ENCODE results near the gene REEP3. TPM values are rescaled to one million over a fixed set of nuclear protein-coding genes. Genes with fewer than 3 reads are reported as not detected.

REEP3 gene
- total and polyA plus RNA-seq, 2 of the 8 experiments (the other 6 are each of a cell fraction or from before 2014, with no cell fraction given), result 5.8 to 31.5 TPM

- H3K27me3 ChIP-seq (replicated peaks in 1 of 4; ENCODE audit: control insufficient read depth in 3 of 4, extremely low read depth in 1 of 4, insufficient read depth in 3 of 4, low read length in 3 of 4), result no peaks in the 10 kb centered on the region
- FAIRE-seq (no peak), DNase-seq (ENCODE audit: low read depth in 1 of 2, low spot score in 2 of 2) (no peak)
- no peak overlapping the region for H3K4me3 ChIP-seq (ENCODE audit: extremely low read depth in 1 of 4, insufficient read depth in 2 of 4, low read depth in 3 of 4, low read length in 4 of 4)
- WGBS, 2 experiments (ENCODE audit: extremely low coverage in 1 of 2, insufficient coverage in 1 of 2, insufficient read length in 1 of 2, insufficient replicate concordance in 2 of 2, low coverage in 1 of 2, low lambda C conversion rate in 2 of 2, missing lambda C conversion rate in 1 of 2), result 96 to 100% methylated on average over 1 of the region's 1 CpG
- no peaks in the 10 kb centered on the region for H3K23me2 ChIP-seq (ENCODE audit: low read depth, low read length)
- H3K56ac ChIP-seq (replicated peaks; ENCODE audit: insufficient read length, low read depth, low read length), result no peak overlapping the region
- no peak overlapping the region for H2AK5ac ChIP-seq (ENCODE audit: low read depth, low read length)
- no peak overlapping the region for H4K8ac ChIP-seq (ENCODE audit: extremely low read depth, insufficient read depth, low read length)
- no peaks in the 10 kb centered on the region for H3K4me1 ChIP-seq (replicated peaks in 1 of 4; ENCODE audit: control insufficient read depth in 3 of 4, insufficient read depth in 4 of 4, low read length in 3 of 4)
- no peak overlapping the region for H2AFZ ChIP-seq (ENCODE audit: low read length)
- no peaks in the 10 kb centered on the region; a peak in 2 of 8 replicates for H3K36me3 ChIP-seq (ENCODE audit: control insufficient read depth in 2 of 4, insufficient read depth in 4 of 4, low read length in 3 of 4)
- peaks cover 0 to 38% of the 10 kb centered on the region in 2 experiments; a peak in 2 of 4 replicates for H3K79me2 ChIP-seq (ENCODE audit: control insufficient read depth in 1 of 2, insufficient read depth in 2 of 2, low read length in 2 of 2)
- POLR2A ChIA-PET (ENCODE audit: partially characterized antibody), result no interaction called here
- no peak overlapping the region for H3K9ac ChIP-seq (replicated peaks in 1 of 4; ENCODE audit: extremely low read depth in 1 of 4, low read depth in 3 of 4, low read length in 3 of 4)
- peak overlapping the region; percentile 32 for H3K4ac ChIP-seq (replicated peaks; ENCODE audit: insufficient read length, low read depth, low read length)
- H3K23ac ChIP-seq (ENCODE audit: insufficient read length), result peak overlapping the region; percentile 89
- H2BK5ac ChIP-seq (ENCODE audit: low read depth, low read length), result no peak overlapping the region
- no peak overlapping the region for H4K5ac ChIP-seq (ENCODE audit: insufficient read length, low read depth, low read length)
- H3K14ac ChIP-seq (ENCODE audit: insufficient read length), result peak overlapping the region; percentile 69
- no peak overlapping the region for H2BK12ac ChIP-seq (ENCODE audit: low read depth, low read length)
- H3K79me1 ChIP-seq (ENCODE audit: low read depth, low read length), result peaks cover 3% of the 10 kb centered on the region; the same call in 1 of the 2 replicates
- H2BK15ac ChIP-seq (ENCODE audit: low read length), result no peak overlapping the region
- H4K20me1 ChIP-seq (replicated peaks in 1 of 2; ENCODE audit: control insufficient read depth in 1 of 2, insufficient read depth in 2 of 2, low read length in 2 of 2), result peaks cover 0 to 4% of the 10 kb centered on the region in 2 experiments
- H2BK120ac ChIP-seq (replicated peaks; ENCODE audit: low read depth, low read length), result no peak overlapping the region
- CTCF ChIA-PET (ENCODE audit: partially characterized antibody), result interaction anchor here (0.7 kb wide), 1 partner anchor 20 kb away, joined by 3 read pairs; no protein-coding TSS in a partner anchor
- no peak overlapping the region for H4K91ac ChIP-seq (replicated peaks; ENCODE audit: insufficient read length, low read length)
- no peak overlapping the region for H3K18ac ChIP-seq (ENCODE audit: extremely low read depth, low read length)
- no peak overlapping the region for H3K27ac ChIP-seq (ENCODE audit: low read depth, low read length)
- no peak overlapping the region for H2BK20ac ChIP-seq (ENCODE audit: low read length)
- no peaks in the 10 kb centered on the region for H3K9me3 ChIP-seq (ENCODE audit: insufficient read depth in 2 of 2, low read depth in 1 of 2, low read length in 1 of 2)
- H3K4me2 ChIP-seq (ENCODE audit: insufficient read depth in 1 of 2, low read depth in 2 of 2, low read length in 2 of 2), result no peak overlapping the region
- TF ChIP-seq CREB1 (IDR thresholded peaks at IDR 0.05) (no peak), JUN (IDR thresholded peaks at IDR 0.05; ENCODE audit: low read depth, low read length) (no peak), ZNF274 (IDR thresholded peaks at IDR 0.05; ENCODE audit: borderline replicate concordance, extremely low read depth, low read length) (no peak), SP2 (IDR thresholded peaks at IDR 0.05; ENCODE audit: low read length) (no peak), NANOG (IDR thresholded peaks at IDR 0.05; ENCODE audit: insufficient read depth, low read depth, low read length, poor library complexity, severe bottlenecking) (no peak)
Observed at GRCh38 chr10:63544418-63544817, 23.2 kb downstream of the REEP3 start.

Measured in H1 (cell line).